HCT116 (cell line): Measurements from ENCODE around the gene DDT. TPM values are rescaled to one million over a fixed set of nuclear protein-coding genes. Genes with fewer than 3 reads are reported as not detected.

Experiments
- ATAC-seq: fragments of 200-7000 bp; cut with Tn5 transposase; 2 replicates; pipeline ENCODE4 v1.9.1; 2020; ENCODE audit warnings: mild to moderate bottlenecking, moderate library complexity
- BruUV-seq: library from RNA; stranded (reverse); fragments of 400-500 nt; replicated peaks from 2 replicates; lab custom pipeline; 2021; lab: Mats Ljungman, UMichigan
- CTCF ChIA-PET: fragments of 300-600 bp; sonication (Branson Sonifier 250); formaldehyde crosslinking; loops from one replicate; lab custom pipeline; 2021; ENCODE audit warnings: antibody characterized with exemption; lab: Charles Lee
- POLR2A ChIA-PET: fragments of 300-600, 350-600 bp; sonication (Branson Sonifier 250); formaldehyde crosslinking; loops from one replicate; lab custom pipeline; 2021; ENCODE audit warnings: antibody characterized with exemption; lab: Charles Lee
- RAD21 ChIA-PET, 2 experiments: fragments of 300-600 bp; sonication (Branson Sonifier 250); formaldehyde crosslinking; loops; one replicate each; lab custom pipeline; 2023; ENCODE audit warnings: low total read pairs in 2 of 2; ENCODE audit not compliant: uncharacterized antibody in 2 of 2, unreplicated experiment in 2 of 2, low non-redundant PET in 1 of 2; lab: Charles Lee
- DNase-seq: peaks from one replicate; pipeline ENCODE4 v3.0.0-alpha.2; 2010; ENCODE audit warnings: low read depth, low spot score
- H2AFZ ChIP-seq: fragments of 200-600 bp; shearing (Covaris generic), sonication (generic); 2 replicates; pipeline ENCODE4 v1.6.1; 2017; ENCODE audit warnings: low read depth, mixed run types, mixed read lengths, antibody characterized with exemption, low read length; ENCODE audit not compliant: poor library complexity, severe bottlenecking
- H3K27ac ChIP-seq: 2 replicates; pipeline ENCODE4 v1.5.1; 2012; ENCODE audit warnings: low read depth, low read length
- H3K27me3 ChIP-seq: fragments of 200-600 bp; sonication (generic); 2 replicates; pipeline ENCODE4 v1.6.1; 2016; ENCODE audit warnings: mixed run types, low read length, mixed read lengths; ENCODE audit not compliant: insufficient read depth
- H3K36me3 ChIP-seq, 2 experiments: fragments of 200-500 bp in 1 of 2; fragments of 200-600 bp in 1 of 2; sonication (Bioruptor generic) in 1 of 2; sonication (generic) in 1 of 2; 2 replicates each; pipeline versions ENCODE4 v1.5.1 to v1.6.1; 2014 to 2016; ENCODE audit warnings: low read length in 2 of 2, inconsistent platforms in 1 of 2, mixed read lengths in 1 of 2, mixed run types in 1 of 2; ENCODE audit not compliant: insufficient read depth in 2 of 2, control insufficient read depth in 1 of 2
- H3K4me1 ChIP-seq, 2 experiments: fragments of 200-600 bp in 1 of 2; sonication (generic) in 1 of 2; 2 replicates each; pipeline versions ENCODE4 v1.5.1 to v1.6.1; 2012 to 2017; ENCODE audit warnings: low read length in 2 of 2, inconsistent platforms in 1 of 2, mild to moderate bottlenecking in 1 of 2, mixed read lengths in 1 of 2, mixed run types in 1 of 2, moderate library complexity in 1 of 2; ENCODE audit not compliant: insufficient read depth in 2 of 2, control insufficient read depth in 1 of 2
- H3K4me2 ChIP-seq: fragments of 200-600 bp; sonication (generic); 2 replicates; pipeline ENCODE4 v1.6.1; 2017; ENCODE audit warnings: mixed run types, low read length, mixed read lengths
- H3K4me3 ChIP-seq, 2 experiments: fragments of 200-600 bp in 1 of 2; sonication (generic) in 1 of 2; replicated peaks in 1 of 2; 2 replicates each; pipeline ENCODE4 v1.5.1; 2011 to 2016; ENCODE audit warnings: low read length in 2 of 2, control low read depth in 1 of 2, low read depth in 1 of 2, mild to moderate bottlenecking in 1 of 2, mixed read lengths in 1 of 2, mixed run types in 1 of 2
- H3K79me2 ChIP-seq: fragments of 200-600 bp; sonication (generic); 2 replicates; pipeline ENCODE4 v1.6.1; 2017; ENCODE audit warnings: mild to moderate bottlenecking, mixed run types, low read length, moderate library complexity, mixed read lengths; ENCODE audit not compliant: insufficient read depth
- H3K9ac ChIP-seq: fragments of 200-600 bp; sonication (generic); 2 replicates; pipeline ENCODE4 v1.6.1; 2016; ENCODE audit warnings: low read length, mixed read lengths
- H3K9me2 ChIP-seq: fragments of 200-600 bp; sonication (generic), shearing (Covaris generic); 2 replicates; pipeline ENCODE4 v1.6.1; 2017; ENCODE audit warnings: mixed run types, mild to moderate bottlenecking, moderate library complexity; ENCODE audit not compliant: insufficient read depth
- H3K9me3 ChIP-seq, 2 experiments: fragments of 200-500 bp in 1 of 2; fragments of 200-600 bp in 1 of 2; sonication (Bioruptor generic) in 1 of 2; sonication (generic) in 1 of 2; 2 replicates each; pipeline ENCODE4 v1.6.1; 2014 to 2017; ENCODE audit warnings: low read length in 2 of 2, mixed read lengths in 2 of 2, inconsistent platforms in 1 of 2, low read depth in 1 of 2, mild to moderate bottlenecking in 1 of 2, mixed run types in 1 of 2, moderate library complexity in 1 of 2; ENCODE audit not compliant: control insufficient read depth in 1 of 2, insufficient read depth in 1 of 2
- H4K20me1 ChIP-seq: fragments of 200-600 bp; sonication (generic), shearing (Covaris generic); 2 replicates; pipeline ENCODE4 v1.6.1; 2017; ENCODE audit warnings: mixed run types, mild to moderate bottlenecking, moderate library complexity; ENCODE audit not compliant: insufficient read depth
- ATF3 ChIP-seq: IDR thresholded peaks from 2 replicates; pipeline ENCODE4 v1.6.1; 2012
- CEBPB ChIP-seq: IDR thresholded peaks from 2 replicates; pipeline ENCODE4 v1.6.1; 2012; ENCODE audit warnings: low read depth
- CTCF ChIP-seq, 3 experiments: fragments of 200-600 bp in 1 of 3; sonication (generic) in 1 of 3; IDR thresholded peaks in 2 of 3; conservative IDR thresholded peaks in 1 of 3; 2 replicates each; pipeline ENCODE4 v1.5.1; 2012 to 2017; ENCODE audit warnings: low read depth in 2 of 3, low read length in 2 of 3, antibody characterized with exemption in 1 of 3, borderline replicate concordance in 1 of 3, control low read depth in 1 of 3, mild to moderate bottlenecking in 1 of 3, mixed read lengths in 1 of 3, mixed run types in 1 of 3, moderate library complexity in 1 of 3; ENCODE audit not compliant: insufficient read depth in 1 of 3
- EGR1 ChIP-seq: IDR thresholded peaks from 2 replicates; pipeline ENCODE4 v1.6.1; 2012; ENCODE audit warnings: low read depth
- ELF1 ChIP-seq: IDR thresholded peaks from 2 replicates; pipeline ENCODE4 v1.6.1; 2012; ENCODE audit warnings: low read depth, borderline replicate concordance
- EZH2phosphoT487 ChIP-seq: fragments of 200-600 bp; IDR thresholded peaks from 2 replicates; pipeline ENCODE4 v1.6.1; 2018; ENCODE audit warnings: antibody characterized with exemption, borderline replicate concordance
- FOSL1 ChIP-seq: IDR thresholded peaks from 2 replicates; pipeline ENCODE4 v1.6.1; 2012; ENCODE audit warnings: low read depth
- JUND ChIP-seq: IDR thresholded peaks from 2 replicates; pipeline ENCODE4 v1.6.1; 2012
- POLR2A ChIP-seq: IDR thresholded peaks from 2 replicates; pipeline ENCODE4 v1.7.0; 2011; ENCODE audit warnings: borderline replicate concordance; ENCODE audit not compliant: insufficient read depth, insufficient read length; ENCODE audit errors: extremely low read depth
- POLR2AphosphoS5 ChIP-seq: IDR thresholded peaks from 2 replicates; pipeline ENCODE4 v1.6.1; 2011; ENCODE audit warnings: mild to moderate bottlenecking, low read depth, low read length, moderate library complexity
- RAD21 ChIP-seq: IDR thresholded peaks from 2 replicates; pipeline ENCODE4 v1.6.1; 2012; ENCODE audit warnings: low read depth, mild to moderate bottlenecking
- SP1 ChIP-seq: IDR thresholded peaks from 2 replicates; pipeline ENCODE4 v1.6.1; 2012; ENCODE audit warnings: low read depth
- SRF ChIP-seq: IDR thresholded peaks from 2 replicates; pipeline ENCODE4 v1.6.1; 2012; ENCODE audit warnings: low read depth
- TCF7L2 ChIP-seq: IDR thresholded peaks from 2 replicates; pipeline ENCODE4 v1.7.0; 2011; ENCODE audit warnings: borderline replicate concordance, inconsistent platforms; ENCODE audit not compliant: insufficient read depth, insufficient read length; ENCODE audit errors: extremely low read depth
- YY1 ChIP-seq: IDR thresholded peaks from 2 replicates; pipeline ENCODE4 v1.6.1; 2011; ENCODE audit warnings: low read length, low read depth, moderate library complexity, mild to moderate bottlenecking; ENCODE audit not compliant: insufficient replicate concordance; ENCODE audit errors: extremely low read depth
- ZNF274 ChIP-seq: fragments of 200-500 bp; sonication (Bioruptor generic); IDR thresholded peaks from 2 replicates; pipeline ENCODE4 v1.6.1; 2014; ENCODE audit warnings: mild to moderate bottlenecking, low read depth, low read length, inconsistent platforms
- intact Hi-C: fragments of 100-400 bp; cut with micrococcal nuclease; formaldehyde crosslinking; loops from 2 replicates; pipeline ENCODE4 v1.10.0; 2022
- total RNA-seq: library from RNA; stranded (reverse); gene quantifications from one replicate; pipeline ENCODE4 v1.2.1, GENCODE V29; 2021; ENCODE audit not compliant: unreplicated experiment
- TF ChIP-seq, protein P1 (sequence below): IDR thresholded peaks from 2 replicates; pipeline ENCODE4 v1.6.1; 2011; ENCODE audit warnings: mild to moderate bottlenecking, low read length, moderate library complexity; ENCODE audit not compliant: insufficient replicate concordance; ENCODE audit errors: extremely low read depth

DDT gene
- total RNA-seq, 1 experiment from 2014 or later, result 217 TPM

DNA sequence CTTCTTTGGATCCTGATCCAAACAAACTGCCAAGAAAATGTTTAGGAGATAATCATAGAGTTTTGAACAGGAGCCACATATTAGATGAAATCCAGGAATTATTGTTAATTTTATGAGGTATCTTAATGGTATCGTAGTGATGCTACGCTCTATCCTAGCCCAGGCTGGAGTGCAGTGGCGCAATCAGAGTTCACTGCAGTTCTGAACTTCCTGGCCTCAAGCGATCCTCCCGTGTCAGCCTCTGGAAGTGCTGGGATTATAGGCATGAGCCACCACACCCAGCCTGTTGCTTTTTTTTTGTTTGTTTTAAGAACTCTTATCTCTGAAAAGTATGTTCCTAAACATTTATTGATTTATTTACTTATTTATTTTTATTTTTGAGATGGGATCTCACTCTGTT, 28.6 kb upstream of the DDT start:
- H3K4me1 ChIP-seq, result peaks cover 0 to 12% of the 10 kb centered on the region in 2 experiments; a peak in 2 of 4 replicates
- TF ChIP-seq RAD21 (no peak), JUND (no peak), POLR2AphosphoS5 (no peak), YY1 (no peak), TCF7L2 (no peak), CEBPB (no peak), ZNF274 (no peak), SRF (no peak), ATF3 (no peak), EGR1 (no peak), POLR2A (no peak), CTCF (IDR thresholded peaks at IDR 0.05 in 2 of 3, conservative IDR thresholded peaks at IDR 0.05 in 1 of 3; ENCODE audit: borderline replicate concordance in 1 of 3, insufficient read depth in 1 of 3, low read depth in 2 of 3, low read length in 2 of 3) (no peak), ELF1 (no peak), EZH2phosphoT487 (no peak), SP1 (no peak), FOSL1 (no peak)
- TF ChIP-seq, protein P1, sequence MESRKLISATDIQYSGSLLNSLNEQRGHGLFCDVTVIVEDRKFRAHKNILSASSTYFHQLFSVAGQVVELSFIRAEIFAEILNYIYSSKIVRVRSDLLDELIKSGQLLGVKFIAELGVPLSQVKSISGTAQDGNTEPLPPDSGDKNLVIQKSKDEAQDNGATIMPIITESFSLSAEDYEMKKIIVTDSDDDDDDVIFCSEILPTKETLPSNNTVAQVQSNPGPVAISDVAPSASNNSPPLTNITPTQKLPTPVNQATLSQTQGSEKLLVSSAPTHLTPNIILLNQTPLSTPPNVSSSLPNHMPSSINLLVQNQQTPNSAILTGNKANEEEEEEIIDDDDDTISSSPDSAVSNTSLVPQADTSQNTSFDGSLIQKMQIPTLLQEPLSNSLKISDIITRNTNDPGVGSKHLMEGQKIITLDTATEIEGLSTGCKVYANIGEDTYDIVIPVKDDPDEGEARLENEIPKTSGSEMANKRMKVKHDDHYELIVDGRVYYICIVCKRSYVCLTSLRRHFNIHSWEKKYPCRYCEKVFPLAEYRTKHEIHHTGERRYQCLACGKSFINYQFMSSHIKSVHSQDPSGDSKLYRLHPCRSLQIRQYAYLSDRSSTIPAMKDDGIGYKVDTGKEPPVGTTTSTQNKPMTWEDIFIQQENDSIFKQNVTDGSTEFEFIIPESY, result no peak
- TF ChIP-seq, all 23 proteins: peak for 0
- no peak for ATAC-seq
- DNase-seq, result no peak
- H3K27ac ChIP-seq, result no peak overlapping the region
- no peaks in the 10 kb centered on the region for H3K9me2 ChIP-seq
- H2AFZ ChIP-seq, result no peak overlapping the region
- ChIA-PET RAD21 (no interaction called here), POLR2A (no interaction called here), CTCF (no interaction called here)
- no peaks in the 10 kb centered on the region for H3K27me3 ChIP-seq
- H4K20me1 ChIP-seq, result no peaks in the 10 kb centered on the region
- no TSS peak for BruUV-seq
- no peak overlapping the region for H3K4me2 ChIP-seq
- H3K79me2 ChIP-seq, result no peaks in the 10 kb centered on the region
- H3K9ac ChIP-seq, result no peak overlapping the region
- no peaks in the 10 kb centered on the region for H3K9me3 ChIP-seq
- no peak overlapping the region for H3K4me3 ChIP-seq
- H3K36me3 ChIP-seq, result no peaks in the 10 kb centered on the region
- intact Hi-C loops, result no loop called here
